Measurements from ENCODE around the gene RCBTB1. TPM values are rescaled to one million over a fixed set of nuclear protein-coding genes. Genes with fewer than 3 reads are reported as not detected.

RCBTB1 gene
- total RNA-seq, 4 donors from 2014 or later: 82.2 to 172 (median 98.0) TPM

DNA sequence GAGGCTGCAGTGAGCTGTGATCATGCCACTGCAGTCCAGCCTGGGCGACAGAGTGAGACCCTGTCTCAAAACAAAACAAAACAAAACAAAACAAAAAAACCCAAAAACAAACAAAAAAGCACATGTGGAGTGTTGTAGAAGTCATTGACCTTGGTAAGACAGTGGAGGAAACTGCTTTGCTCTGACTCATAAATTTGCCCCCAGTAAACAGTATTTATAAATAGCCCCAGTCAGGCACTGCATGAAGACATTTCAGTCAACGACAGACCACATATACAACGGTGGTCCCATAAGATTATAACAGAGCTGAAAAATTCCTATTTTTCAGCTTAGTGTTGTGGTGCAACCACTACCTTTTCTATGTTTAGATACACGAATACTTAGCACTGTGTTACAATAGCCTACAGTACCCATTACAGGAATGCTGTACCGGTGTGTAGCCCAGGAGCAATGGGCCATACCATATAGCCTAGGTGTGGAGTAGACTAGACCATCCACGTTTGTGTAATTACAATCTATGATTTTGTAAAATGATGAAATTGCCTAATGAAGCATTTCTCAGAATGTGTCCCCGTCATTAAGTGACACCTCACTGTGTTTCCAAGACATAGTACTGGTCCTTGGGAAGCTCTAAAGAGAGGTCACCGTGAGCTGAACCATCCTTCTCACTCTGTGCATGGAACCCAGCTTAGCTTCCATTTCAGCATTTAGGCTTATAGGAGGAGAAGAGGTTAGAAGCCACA lies 44.0 kb upstream of the RCBTB1 start:
- H3K27me3 ChIP-seq: no peaks in the 10 kb centered on the region
- no peak overlapping the region for H3K4me3 ChIP-seq (replicated peaks in 1 of 3)
- intact Hi-C loops (cut with DNase I): no loop called here
- DNase-seq: no peak
- H3K4me1 ChIP-seq: no peaks in the 10 kb centered on the region
- no peak for TF ChIP-seq POLR2A (IDR thresholded peaks at IDR 0.05)
- TF ChIP-seq, protein P1, sequence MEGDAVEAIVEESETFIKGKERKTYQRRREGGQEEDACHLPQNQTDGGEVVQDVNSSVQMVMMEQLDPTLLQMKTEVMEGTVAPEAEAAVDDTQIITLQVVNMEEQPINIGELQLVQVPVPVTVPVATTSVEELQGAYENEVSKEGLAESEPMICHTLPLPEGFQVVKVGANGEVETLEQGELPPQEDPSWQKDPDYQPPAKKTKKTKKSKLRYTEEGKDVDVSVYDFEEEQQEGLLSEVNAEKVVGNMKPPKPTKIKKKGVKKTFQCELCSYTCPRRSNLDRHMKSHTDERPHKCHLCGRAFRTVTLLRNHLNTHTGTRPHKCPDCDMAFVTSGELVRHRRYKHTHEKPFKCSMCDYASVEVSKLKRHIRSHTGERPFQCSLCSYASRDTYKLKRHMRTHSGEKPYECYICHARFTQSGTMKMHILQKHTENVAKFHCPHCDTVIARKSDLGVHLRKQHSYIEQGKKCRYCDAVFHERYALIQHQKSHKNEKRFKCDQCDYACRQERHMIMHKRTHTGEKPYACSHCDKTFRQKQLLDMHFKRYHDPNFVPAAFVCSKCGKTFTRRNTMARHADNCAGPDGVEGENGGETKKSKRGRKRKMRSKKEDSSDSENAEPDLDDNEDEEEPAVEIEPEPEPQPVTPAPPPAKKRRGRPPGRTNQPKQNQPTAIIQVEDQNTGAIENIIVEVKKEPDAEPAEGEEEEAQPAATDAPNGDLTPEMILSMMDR (IDR thresholded peaks at IDR 0.05): no peak
- no peak overlapping the region for H3K27ac ChIP-seq
- no peaks in the 10 kb centered on the region for H3K9me3 ChIP-seq
- no peaks in the 10 kb centered on the region for H3K36me3 ChIP-seq
- 78 to 83% methylated on average over 8 of the region's 8 CpGs for WGBS, 2 donors

DNA sequence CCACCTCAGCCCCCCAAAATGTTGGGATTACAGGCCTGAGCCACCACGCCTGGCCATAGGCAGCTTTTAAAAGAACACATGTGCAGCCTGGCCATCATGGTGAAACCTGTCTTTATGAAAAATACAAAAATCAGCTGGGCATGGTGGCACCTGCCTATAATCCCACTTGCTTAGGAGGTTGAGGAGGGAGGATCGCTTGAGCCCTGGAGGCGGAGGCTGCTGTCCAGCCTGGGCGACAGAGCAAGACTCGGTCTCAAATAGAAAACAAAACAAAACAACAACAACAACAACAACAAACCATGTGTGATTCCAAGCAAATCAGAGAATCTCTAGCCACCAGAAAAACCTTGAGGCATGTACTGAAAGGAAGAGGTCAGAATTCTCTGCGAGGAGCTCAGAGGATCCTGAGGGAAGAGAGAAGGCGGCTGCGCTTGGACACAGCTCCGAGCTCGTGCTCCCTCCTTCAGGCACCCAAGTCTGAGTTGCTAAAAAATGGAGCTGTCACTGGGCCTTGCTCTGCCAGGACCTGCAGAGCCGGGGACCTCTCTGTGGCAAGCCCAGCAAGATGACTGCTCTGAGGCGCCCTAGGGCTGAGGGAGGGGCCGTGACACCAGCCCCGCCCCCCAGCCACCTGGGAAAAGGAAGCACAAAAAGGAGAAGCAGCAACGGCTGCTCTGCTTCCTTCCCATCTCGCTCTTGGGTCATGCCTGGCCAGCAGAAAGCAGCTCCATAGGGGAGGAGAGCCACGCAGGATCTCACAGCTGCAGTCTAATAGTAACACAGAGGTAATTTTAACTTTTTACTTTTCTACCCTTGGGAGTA lies 42.7 kb upstream of the RCBTB1 start, which contains the start of gene ARL11:
Gene ARL11 (plus strand): TSS at position 677 of the 822 bp plus-strand sequence. CDS start 1,941 bp downstream, outside the sequence.
- no peaks in the 10 kb centered on the region for H3K9me3 ChIP-seq
- H3K27ac ChIP-seq: no peak within 1 kb of the TSS
- TF ChIP-seq, protein P1 (IDR thresholded peaks at IDR 0.05): no peak
- no peak for TF ChIP-seq POLR2A (IDR thresholded peaks at IDR 0.05)
- WGBS, 2 donors: 55 to 57% methylated on average over 16 to 17 of the region's 17 CpGs
- intact Hi-C loops (cut with DNase I): no loop called here
- no peaks in the 10 kb centered on the region for H3K4me1 ChIP-seq
- no peaks in the 10 kb centered on the region for H3K27me3 ChIP-seq
- peak; percentile 41 to 44 for DNase-seq
- no peaks in the 10 kb centered on the region for H3K36me3 ChIP-seq
- no peak within 1 kb of the TSS for H3K4me3 ChIP-seq (replicated peaks in 1 of 3)

- DNase-seq: no peak
- Histone ChIP-seq H3K4me1 (no peaks in the 10 kb centered on the region), H3K4me3 (replicated peaks in 1 of 3) (no peak overlapping the region), H3K27ac (no peak overlapping the region), H3K36me3 (no peaks in the 10 kb centered on the region), H3K9me3 (no peaks in the 10 kb centered on the region), H3K27me3 (no peaks in the 10 kb centered on the region)
- intact Hi-C loops (cut with DNase I): no loop called here
- 69 to 79% methylated on average over 10 to 12 of the region's 12 CpGs for WGBS, 2 donors
- TF ChIP-seq, protein P1 (IDR thresholded peaks at IDR 0.05): no peak
- no peak for TF ChIP-seq POLR2A (IDR thresholded peaks at IDR 0.05)
Observed at GRCh38 chr13:49625392-49626079, 40.2 kb upstream of the RCBTB1 start.

DNA sequence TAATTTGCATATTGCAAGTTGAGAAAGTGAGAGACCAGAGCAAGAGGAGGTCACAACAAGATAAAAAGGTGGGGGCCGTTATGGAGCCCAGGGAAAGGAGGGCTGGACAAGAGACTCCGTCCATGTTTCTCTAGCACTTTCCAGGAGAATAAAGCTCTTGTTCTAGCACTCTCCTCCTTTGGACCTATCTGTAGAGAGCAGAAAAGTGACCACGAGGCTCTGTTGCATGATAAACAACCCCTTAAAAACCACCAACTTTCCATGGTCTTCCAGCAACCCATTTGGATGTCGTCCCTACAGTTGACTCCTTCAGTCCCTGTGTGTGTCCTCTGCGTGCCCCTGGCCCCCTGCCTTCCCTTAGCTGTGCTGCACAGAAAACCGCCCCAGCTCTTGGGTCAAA lies 38.9 kb upstream of the RCBTB1 start:
- H3K27me3 ChIP-seq: no peaks in the 10 kb centered on the region
- no peaks in the 10 kb centered on the region for H3K9me3 ChIP-seq
- no peak for DNase-seq

More for the DNA sequence above, 38.9 kb upstream of the RCBTB1 start:
- TF ChIP-seq, protein P1 (IDR thresholded peaks at IDR 0.05): no peak
- TF ChIP-seq POLR2A (IDR thresholded peaks at IDR 0.05): no peak
- no peaks in the 10 kb centered on the region for H3K36me3 ChIP-seq
- no peaks in the 10 kb centered on the region for H3K4me1 ChIP-seq
- intact Hi-C loops (cut with DNase I): no loop called here
- WGBS, 2 donors: 84 to 89% methylated on average over 6 of the region's 6 CpGs
- no peak overlapping the region for H3K27ac ChIP-seq
- H3K4me3 ChIP-seq (replicated peaks in 1 of 3): no peak overlapping the region

Data from thyroid gland (tissue), 4 donors.